Activated CD4-positive, CD25-positive, alpha-beta regulatory T cell treated with anti-CD3 and anti-CD28 coated beads, Interleukin-2, amount 50 U/mL, for 24 hours (primary cell): ENCODE data around the gene ARSH.
"Not testable (repeated sequence)": the region's sequence is repeated elsewhere in the genome, so short reads cannot be mapped to it uniquely, and the experiment has no call there.

Experiments used
- ATAC-seq, 2 donors: fragments of 150-1000 bp; cut with Tn5 transposase; one replicate each; pipeline ENCODE4 v1.10.0; 2021; ENCODE audit warnings: mild to moderate bottlenecking in 1 of 2, moderate library complexity in 1 of 2

The ARSH gene

GRCh38 chrX:3006495-3006894 is at the start of gene ARSH:
Gene ARSH (plus strand): TSS chrX:3006546. CDS start chrX:3006613, 67 bp downstream.
- ATAC-seq = no peak

- no peak for ATAC-seq
These were observed 48.1 kb upstream of the ARSH start for GRCh38 chrX:2958199-2958598.

GRCh38 chrX:2960861-2961515 is 45.4 kb upstream of the ARSH start:
- no peak for ATAC-seq

GRCh38 chrX:2962381-2962780 is 44.0 kb upstream of the ARSH start:
- no peak for ATAC-seq

- ATAC-seq = not testable (repeated sequence)
These were observed 42.9 kb upstream of the ARSH start for GRCh38 chrX:2963449-2963848.

GRCh38 chrX:2963992-2964794 is 42.2 kb upstream of the ARSH start:
- not testable (repeated sequence) for ATAC-seq

GRCh38 chrX:2965965-2966364 is 40.4 kb upstream of the ARSH start:
- no peak for ATAC-seq

- ATAC-seq = no peak
These were observed 39.3 kb upstream of the ARSH start for GRCh38 chrX:2967012-2967411.

GRCh38 chrX:2967584-2967983 is 38.8 kb upstream of the ARSH start:
- no peak for ATAC-seq

GRCh38 chrX:2967998-2968909 is 38.1 kb upstream of the ARSH start:
- peak; percentile 65 to 74 for ATAC-seq

- no peak for ATAC-seq
These were observed 37.3 kb upstream of the ARSH start for GRCh38 chrX:2969021-2969420.

- ATAC-seq = no peak
These were observed 34.0 kb upstream of the ARSH start for GRCh38 chrX:2972391-2972790.

- no peak for ATAC-seq
These were observed 31.4 kb upstream of the ARSH start for GRCh38 chrX:2974961-2975360.

GRCh38 chrX:2978639-2979038 is 27.7 kb upstream of the ARSH start:
- not testable (repeated sequence) for ATAC-seq

GRCh38 chrX:2984342-2984741 is 22.0 kb upstream of the ARSH start:
- ATAC-seq = no peak

GRCh38 chrX:2989565-2989964 is 16.8 kb upstream of the ARSH start:
- ATAC-seq = no peak

GRCh38 chrX:3010532-3010931 is 4.2 kb downstream of the ARSH start:
- ATAC-seq = no peak

GRCh38 chrX:3017492-3017891 is 11.1 kb downstream of the ARSH start:
- ATAC-seq = no peak

- no peak for ATAC-seq
These were observed 17.8 kb downstream of the ARSH start for GRCh38 chrX:3024176-3024575.

- no peak for ATAC-seq
These were observed 19.9 kb downstream of the ARSH start for GRCh38 chrX:3026074-3026815.

- ATAC-seq = no peak
These were observed 22.8 kb downstream of the ARSH start for GRCh38 chrX:3029129-3029528.

GRCh38 chrX:3037218-3037617 is 30.9 kb downstream of the ARSH start:
- no peak for ATAC-seq

- ATAC-seq = no peak
These were observed 37.9 kb downstream of the ARSH start for GRCh38 chrX:3044196-3044595.
